ENCODE measurements around the gene TSPAN9.

- TF ChIP-seq POLR2A (IDR thresholded peaks at IDR 0.05) (no peak), POLR2AphosphoS5 (IDR thresholded peaks at IDR 0.05) (no peak), CTCF (IDR thresholded peaks at IDR 0.05) (peak in 1 of 6 experiments; percentile 14)
These were observed 39.1 kb downstream of the TSPAN9 start for GRCh38 chr12:3116106-3116844.
